ENCODE measurements around the gene MCM3AP.

Gene MCM3AP

GRCh38 chr21:46199436-46200373, 85.7 kb downstream of the MCM3AP start:
- H3K4me1 ChIP-seq (ENCODE audit: insufficient read depth, low read length, severe bottlenecking): no peaks in the 10 kb centered on the region
- H3K27me3 ChIP-seq (ENCODE audit: insufficient read depth, low read length): no peaks in the 10 kb centered on the region
- H3K9ac ChIP-seq (ENCODE audit: low read length): no peak overlapping the region
- H3F3A ChIP-seq (ENCODE audit: insufficient read depth, low read length): 0 out of 2 replicates have a peak, but pooled peaks cover 3% of the 10 kb centered on the region
- H3K79me2 ChIP-seq (ENCODE audit: insufficient read depth, low read length): no peaks in the 10 kb centered on the region
- no peaks in the 10 kb centered on the region for H3K9me2 ChIP-seq (ENCODE audit: low read depth, low read length)
- TF ChIP-seq EZH2 (IDR thresholded peaks at IDR 0.05; ENCODE audit: borderline replicate concordance, low read length): no peak
- TF ChIP-seq, protein P1, sequence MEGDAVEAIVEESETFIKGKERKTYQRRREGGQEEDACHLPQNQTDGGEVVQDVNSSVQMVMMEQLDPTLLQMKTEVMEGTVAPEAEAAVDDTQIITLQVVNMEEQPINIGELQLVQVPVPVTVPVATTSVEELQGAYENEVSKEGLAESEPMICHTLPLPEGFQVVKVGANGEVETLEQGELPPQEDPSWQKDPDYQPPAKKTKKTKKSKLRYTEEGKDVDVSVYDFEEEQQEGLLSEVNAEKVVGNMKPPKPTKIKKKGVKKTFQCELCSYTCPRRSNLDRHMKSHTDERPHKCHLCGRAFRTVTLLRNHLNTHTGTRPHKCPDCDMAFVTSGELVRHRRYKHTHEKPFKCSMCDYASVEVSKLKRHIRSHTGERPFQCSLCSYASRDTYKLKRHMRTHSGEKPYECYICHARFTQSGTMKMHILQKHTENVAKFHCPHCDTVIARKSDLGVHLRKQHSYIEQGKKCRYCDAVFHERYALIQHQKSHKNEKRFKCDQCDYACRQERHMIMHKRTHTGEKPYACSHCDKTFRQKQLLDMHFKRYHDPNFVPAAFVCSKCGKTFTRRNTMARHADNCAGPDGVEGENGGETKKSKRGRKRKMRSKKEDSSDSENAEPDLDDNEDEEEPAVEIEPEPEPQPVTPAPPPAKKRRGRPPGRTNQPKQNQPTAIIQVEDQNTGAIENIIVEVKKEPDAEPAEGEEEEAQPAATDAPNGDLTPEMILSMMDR (IDR thresholded peaks at IDR 0.05; ENCODE audit: low read length): no peak
- H3K4me2 ChIP-seq (ENCODE audit: low read length): no peak overlapping the region
- no peak overlapping the region for H2AFZ ChIP-seq (ENCODE audit: low read length)
- peaks cover 87% of the 10 kb centered on the region for H3K36me3 ChIP-seq (ENCODE audit: insufficient read depth, low read length)
- H4K20me1 ChIP-seq (ENCODE audit: insufficient read depth, low read length): no peaks in the 10 kb centered on the region
- no peak overlapping the region for H3K27ac ChIP-seq (ENCODE audit: low read depth, low read length, poor library complexity, severe bottlenecking)
- no peak overlapping the region for H3K4me3 ChIP-seq (ENCODE audit: low read depth, low read length, poor library complexity, severe bottlenecking)
- H3K9me3 ChIP-seq (ENCODE audit: low read length): no peaks in the 10 kb centered on the region

DNA sequence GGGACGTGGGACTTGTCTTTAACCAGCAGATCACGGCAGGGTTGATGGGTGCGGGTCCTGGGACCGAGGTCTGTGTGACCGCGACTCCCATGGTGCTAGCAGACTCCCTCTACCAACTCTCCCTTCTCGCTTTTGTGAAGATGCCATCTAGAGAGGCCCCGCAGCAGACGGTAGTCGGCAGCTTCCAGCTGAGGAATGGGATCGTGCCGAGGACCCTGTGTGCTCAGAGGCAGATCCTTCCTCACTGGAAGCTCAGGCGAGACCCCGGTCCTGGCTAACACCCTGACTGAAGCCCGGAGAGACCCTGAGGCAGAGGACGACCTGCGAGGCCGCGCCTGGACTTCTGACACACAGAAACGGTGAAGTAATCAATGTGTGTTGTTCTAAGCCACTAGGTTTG, 88.7 kb downstream of the MCM3AP start:
- Histone ChIP-seq H3K4me3 (ENCODE audit: low read depth, low read length, poor library complexity, severe bottlenecking) (no peak overlapping the region), H3K9ac (ENCODE audit: low read length) (no peak overlapping the region), H3K27me3 (ENCODE audit: insufficient read depth, low read length) (no peaks in the 10 kb centered on the region), H3K9me2 (ENCODE audit: low read depth, low read length) (no peaks in the 10 kb centered on the region), H3K27ac (ENCODE audit: low read depth, low read length, poor library complexity, severe bottlenecking) (no peak overlapping the region), H3K9me3 (ENCODE audit: low read length) (no peaks in the 10 kb centered on the region), H3K79me2 (ENCODE audit: insufficient read depth, low read length) (no peaks in the 10 kb centered on the region), H3F3A (ENCODE audit: insufficient read depth, low read length) (no peaks in the 10 kb centered on the region), H3K4me2 (ENCODE audit: low read length) (no peak overlapping the region), H4K20me1 (ENCODE audit: insufficient read depth, low read length) (no peaks in the 10 kb centered on the region), H3K36me3 (ENCODE audit: insufficient read depth, low read length) (peaks cover 88% of the 10 kb centered on the region), H2AFZ (ENCODE audit: low read length) (no peak overlapping the region), H3K4me1 (ENCODE audit: insufficient read depth, low read length, severe bottlenecking) (no peaks in the 10 kb centered on the region)
- TF ChIP-seq, protein P1 (IDR thresholded peaks at IDR 0.05; ENCODE audit: low read length): no peak
- TF ChIP-seq EZH2 (IDR thresholded peaks at IDR 0.05; ENCODE audit: borderline replicate concordance, low read length): no peak

GRCh38 chr21:46195595-46196195, 89.7 kb downstream of the MCM3AP start:
- Histone ChIP-seq H3K9ac (ENCODE audit: low read length) (no peak overlapping the region), H3K27ac (ENCODE audit: low read depth, low read length, poor library complexity, severe bottlenecking) (no peak overlapping the region), H3K36me3 (ENCODE audit: insufficient read depth, low read length) (peaks cover 82% of the 10 kb centered on the region), H3K4me2 (ENCODE audit: low read length) (no peak overlapping the region), H3K79me2 (ENCODE audit: insufficient read depth, low read length) (no peaks in the 10 kb centered on the region), H3K27me3 (ENCODE audit: insufficient read depth, low read length) (no peaks in the 10 kb centered on the region), H3F3A (ENCODE audit: insufficient read depth, low read length) (no peaks in the 10 kb centered on the region), H3K9me3 (ENCODE audit: low read length) (no peaks in the 10 kb centered on the region), H3K4me1 (ENCODE audit: insufficient read depth, low read length, severe bottlenecking) (no peaks in the 10 kb centered on the region), H4K20me1 (ENCODE audit: insufficient read depth, low read length) (no peaks in the 10 kb centered on the region), H3K4me3 (ENCODE audit: low read depth, low read length, poor library complexity, severe bottlenecking) (no peak overlapping the region), H2AFZ (ENCODE audit: low read length) (no peak overlapping the region), H3K9me2 (ENCODE audit: low read depth, low read length) (no peaks in the 10 kb centered on the region)
- no peak for TF ChIP-seq EZH2 (IDR thresholded peaks at IDR 0.05; ENCODE audit: borderline replicate concordance, low read length)
- TF ChIP-seq, protein P1 (IDR thresholded peaks at IDR 0.05; ENCODE audit: low read length): no peak

Measured in OCI-LY1 (cell line).